Measurements from ENCODE around the gene ZPR1.

DNA sequence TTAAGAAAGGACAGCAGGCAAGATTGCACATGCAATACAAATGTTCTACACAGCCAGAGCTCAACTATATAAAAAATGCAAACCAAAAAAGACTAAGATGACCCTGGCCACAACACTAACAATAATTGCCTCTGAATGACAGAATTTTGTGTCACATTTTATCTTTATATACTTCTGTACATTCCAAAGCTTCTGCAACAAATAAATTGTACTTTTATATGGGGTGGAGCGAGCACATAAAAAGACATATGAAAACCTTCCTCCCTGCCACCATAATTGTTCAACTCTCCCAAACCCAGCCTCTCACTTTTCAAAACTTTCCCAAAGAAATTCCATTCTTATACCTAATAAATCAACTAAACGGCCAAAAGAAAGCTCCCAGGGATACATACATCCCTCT, 25.7 kb downstream of the ZPR1 start:
- TF ChIP-seq, protein P1, sequence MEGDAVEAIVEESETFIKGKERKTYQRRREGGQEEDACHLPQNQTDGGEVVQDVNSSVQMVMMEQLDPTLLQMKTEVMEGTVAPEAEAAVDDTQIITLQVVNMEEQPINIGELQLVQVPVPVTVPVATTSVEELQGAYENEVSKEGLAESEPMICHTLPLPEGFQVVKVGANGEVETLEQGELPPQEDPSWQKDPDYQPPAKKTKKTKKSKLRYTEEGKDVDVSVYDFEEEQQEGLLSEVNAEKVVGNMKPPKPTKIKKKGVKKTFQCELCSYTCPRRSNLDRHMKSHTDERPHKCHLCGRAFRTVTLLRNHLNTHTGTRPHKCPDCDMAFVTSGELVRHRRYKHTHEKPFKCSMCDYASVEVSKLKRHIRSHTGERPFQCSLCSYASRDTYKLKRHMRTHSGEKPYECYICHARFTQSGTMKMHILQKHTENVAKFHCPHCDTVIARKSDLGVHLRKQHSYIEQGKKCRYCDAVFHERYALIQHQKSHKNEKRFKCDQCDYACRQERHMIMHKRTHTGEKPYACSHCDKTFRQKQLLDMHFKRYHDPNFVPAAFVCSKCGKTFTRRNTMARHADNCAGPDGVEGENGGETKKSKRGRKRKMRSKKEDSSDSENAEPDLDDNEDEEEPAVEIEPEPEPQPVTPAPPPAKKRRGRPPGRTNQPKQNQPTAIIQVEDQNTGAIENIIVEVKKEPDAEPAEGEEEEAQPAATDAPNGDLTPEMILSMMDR (IDR thresholded peaks at IDR 0.05): no peak
- TF ChIP-seq POLR2A (IDR thresholded peaks at IDR 0.05): no peak
